Measurements from ENCODE around the gene SETDB1. TPM values are rescaled to one million over a fixed set of nuclear protein-coding genes. Genes with fewer than 3 reads are reported as not detected.

SETDB1 gene
- total RNA-seq, 2 experiments from 2014 or later = 39.4 to 40.4 TPM

- CTCF ChIA-PET = interaction anchor here (0.8 kb wide), 1 partner anchor 24 kb away, joined by 3 read pairs; no protein-coding TSS in a partner anchor
- Histone ChIP-seq H3K27me3 (ENCODE audit: control insufficient read depth in 1 of 2, insufficient read depth in 2 of 2, low read length in 2 of 2) (no peaks in the 10 kb centered on the region), H3K4me3 (ENCODE audit: low read length) (no peak overlapping the region), H3K27ac (ENCODE audit: low read depth in 1 of 2, low read length in 2 of 2) (no peak overlapping the region), H3K36me3 (ENCODE audit: insufficient read depth, low read length) (peaks cover 60% of the 10 kb centered on the region), H3K9me3 (ENCODE audit: control insufficient read depth in 1 of 2, insufficient read depth in 1 of 2, low read length in 2 of 2) (no peaks in the 10 kb centered on the region), H3K4me1 (ENCODE audit: insufficient read depth, low read length) (peaks cover 71% of the 10 kb centered on the region)
- ATAC-seq (ENCODE audit: poor library complexity) = no peak
- H3K9me3 Mint-ChIP-seq = no peaks in the 10 kb centered on the region
- no peak for DNase-seq
- peaks cover 52% of the 10 kb centered on the region for H3K4me1 Mint-ChIP-seq (ENCODE audit: low read depth)
- peak overlapping the region; percentile 98 for H3K27ac Mint-ChIP-seq
- peaks cover 75% of the 10 kb centered on the region for H3K36me3 Mint-ChIP-seq (ENCODE audit: low read depth)
- POLR2A ChIA-PET = interaction anchor here (1.0 to 1.7 kb wide), 2 partner anchors 25 to 436 kb away, joined by 3 read pairs; partner anchors contain the start of gene CERS2
- no peak overlapping the region for H3K4me3 Mint-ChIP-seq
- no peaks in the 10 kb centered on the region for H3K27me3 Mint-ChIP-seq
- TF ChIP-seq CTCF (IDR thresholded peaks at IDR 0.05) = no peak
- intact Hi-C loops (cut with DNase I, micrococcal nuclease) = loop anchor here in 1 of 2 experiments (2.0 kb wide), 1 partner anchor 22 kb away; no protein-coding TSS in a partner anchor
Measured at GRCh38 chr1:151000408-151000807, 74.2 kb downstream of the SETDB1 start.

- Mint-ChIP-seq H3K4me3 (peak overlapping the region; percentile 93), H3K4me1 (ENCODE audit: low read depth) (peaks cover 59% of the 10 kb centered on the region), H3K27me3 (no peaks in the 10 kb centered on the region), H3K36me3 (ENCODE audit: low read depth) (peaks cover 78% of the 10 kb centered on the region), H3K27ac (peak overlapping the region; percentile 98), H3K9me3 (no peaks in the 10 kb centered on the region)
- H3K27me3 ChIP-seq (ENCODE audit: control insufficient read depth in 1 of 2, insufficient read depth in 2 of 2, low read length in 2 of 2) = no peaks in the 10 kb centered on the region
- no peak overlapping the region for H3K4me3 ChIP-seq (ENCODE audit: low read length)
- H3K4me1 ChIP-seq (ENCODE audit: insufficient read depth, low read length) = peaks cover 72% of the 10 kb centered on the region
- DNase-seq (peak in 1 of 14 experiments; percentile 32), ATAC-seq (ENCODE audit: poor library complexity) (no peak)
- no peaks in the 10 kb centered on the region for H3K9me3 ChIP-seq (ENCODE audit: control insufficient read depth in 1 of 2, insufficient read depth in 1 of 2, low read length in 2 of 2)
- TF ChIP-seq CTCF (IDR thresholded peaks at IDR 0.05) = no peak
- intact Hi-C loops (cut with DNase I, micrococcal nuclease) = loop anchor here in 1 of 2 experiments (2.0 kb wide), 1 partner anchor 23 kb away; no protein-coding TSS in a partner anchor
- H3K36me3 ChIP-seq (ENCODE audit: insufficient read depth, low read length) = peaks cover 59% of the 10 kb centered on the region
- CTCF ChIA-PET = interaction anchor here (1.0 to 1.6 kb wide), 2 partner anchors 23 to 69 kb away, joined by 3 to 6 read pairs; partner anchors contain the start of gene GABPB2
- H3K27ac ChIP-seq (ENCODE audit: low read depth in 1 of 2, low read length in 2 of 2) = no peak overlapping the region
- POLR2A ChIA-PET = interaction anchor here (0.6 to 1.4 kb wide), 3 partner anchors 39 to 155 kb away, joined by 3 to 4 read pairs (median 3); partner anchors contain the start of gene TNFAIP8L2
Measured at GRCh38 chr1:151001602-151002001, 75.4 kb downstream of the SETDB1 start.

- DNase-seq (peak in 1 of 14 experiments; percentile 16), ATAC-seq (ENCODE audit: poor library complexity) (no peak)
- H3K36me3 ChIP-seq (ENCODE audit: insufficient read depth, low read length) = peaks cover 55% of the 10 kb centered on the region
- H3K4me1 ChIP-seq (ENCODE audit: insufficient read depth, low read length) = peaks cover 77% of the 10 kb centered on the region
- intact Hi-C loops (cut with DNase I, micrococcal nuclease) = no loop called here
- Mint-ChIP-seq H3K4me1 (ENCODE audit: low read depth) (peaks cover 63% of the 10 kb centered on the region), H3K36me3 (ENCODE audit: low read depth) (peaks cover 75% of the 10 kb centered on the region), H3K4me3 (peak overlapping the region; percentile 93), H3K27me3 (no peaks in the 10 kb centered on the region), H3K9me3 (no peaks in the 10 kb centered on the region), H3K27ac (peak overlapping the region; percentile 98)
- H3K27me3 ChIP-seq (ENCODE audit: control insufficient read depth in 1 of 2, insufficient read depth in 2 of 2, low read length in 2 of 2) = no peaks in the 10 kb centered on the region
- POLR2A ChIA-PET = interaction anchor here (1.1 to 1.8 kb wide), 6 partner anchors 28 to 638 kb away, joined by 3 to 6 read pairs (median 4); partner anchors contain the start of genes GOLPH3L, RPRD2 and TNFAIP8L2
- no peak for TF ChIP-seq CTCF (IDR thresholded peaks at IDR 0.05)
- H3K4me3 ChIP-seq (ENCODE audit: low read length) = peak overlapping the region; percentile 67
- no peaks in the 10 kb centered on the region for H3K9me3 ChIP-seq (ENCODE audit: control insufficient read depth in 1 of 2, insufficient read depth in 1 of 2, low read length in 2 of 2)
- peak overlapping the region; percentile 60 to 63 for H3K27ac ChIP-seq (ENCODE audit: low read depth in 1 of 2, low read length in 2 of 2)
- CTCF ChIA-PET = interaction anchor here (1.0 to 1.6 kb wide), 2 partner anchors 22 to 69 kb away, joined by 3 to 6 read pairs; partner anchors contain the start of gene GABPB2
Measured at GRCh38 chr1:151002051-151002450, 75.9 kb downstream of the SETDB1 start.
